Urinary bladder (tissue), 4 donors: ENCODE data around the gene PCNT. TPM values are rescaled to one million over a fixed set of nuclear protein-coding genes. Genes with fewer than 3 reads are reported as not detected.

Experiments
- DNase-seq: peaks from one replicate; pipeline ENCODE4 v3.0.0-alpha.2; 2015; ENCODE audit errors: extremely low spot score
- H3K27ac ChIP-seq: one replicate; pipeline ENCODE4 v1.5.1; 2013; ENCODE audit warnings: low read depth, mild to moderate bottlenecking, moderate library complexity
- H3K36me3 ChIP-seq: one replicate; pipeline ENCODE4 v1.6.1; 2013; ENCODE audit warnings: mild to moderate bottlenecking, moderate library complexity; ENCODE audit not compliant: insufficient read depth
- H3K4me1 ChIP-seq: one replicate; pipeline ENCODE4 v1.6.1; 2013; ENCODE audit warnings: mild to moderate bottlenecking, moderate library complexity; ENCODE audit not compliant: insufficient read depth
- H3K4me3 ChIP-seq: one replicate; pipeline ENCODE4 v1.5.1; 2013; ENCODE audit warnings: low read depth, low read length
- WGBS: extraction: QIAGEN DNeasy Blood & Tissue Kit; methylation state at CpG from one replicate; pipeline ENCODE4 v1.1.7; 2013; 5-methylcytosine and 5-hydroxymethylcytosine counted together
- polyA plus RNA-seq: library from polyadenylated mRNA; stranded (reverse); fragments of 200-250 nt; gene quantifications from one replicate; pipeline ENCODE4 v1.2.3, GENCODE V29; 2013
- total RNA-seq: library from RNA; depleted of rRNA; stranded (reverse); fragments of >200 nt; gene quantifications from one replicate; pipeline ENCODE4 v1.2.3, GENCODE V29; 2014
- donor health status: healthy with polysubstance abuse.
- donor health status: healthy.

The PCNT gene
- total and polyA plus RNA-seq, 2 donors, result 15.7 to 22.4 TPM

DNA sequence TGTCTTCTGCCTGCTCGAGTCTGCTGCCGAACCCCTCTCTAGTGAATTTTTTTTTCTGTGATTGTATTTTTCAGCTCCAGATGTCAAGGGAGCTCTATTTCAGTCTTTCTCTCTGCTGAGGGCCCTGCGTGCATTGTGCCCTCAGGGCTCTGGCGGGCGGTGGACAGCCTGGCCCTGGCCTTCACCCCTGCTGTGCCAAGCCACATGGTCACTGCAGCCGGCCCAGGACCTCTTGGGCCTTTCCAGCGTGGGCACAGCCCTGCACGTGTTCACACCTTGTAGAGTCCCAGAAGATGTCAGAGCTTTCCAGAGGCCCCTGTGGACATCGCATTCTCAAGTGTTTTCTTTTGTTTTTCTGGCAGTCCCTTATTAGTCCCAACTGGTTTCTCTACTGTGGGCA lies 55.7 kb downstream of the PCNT start:
- H3K4me3 ChIP-seq, result no peak overlapping the region
- no peak for DNase-seq
- H3K27ac ChIP-seq, result no peak overlapping the region
- H3K4me1 ChIP-seq, result no peaks in the 10 kb centered on the region
- 97% methylated on average over 9 of the region's 9 CpGs for WGBS
- H3K36me3 ChIP-seq, result no peaks in the 10 kb centered on the region

DNA sequence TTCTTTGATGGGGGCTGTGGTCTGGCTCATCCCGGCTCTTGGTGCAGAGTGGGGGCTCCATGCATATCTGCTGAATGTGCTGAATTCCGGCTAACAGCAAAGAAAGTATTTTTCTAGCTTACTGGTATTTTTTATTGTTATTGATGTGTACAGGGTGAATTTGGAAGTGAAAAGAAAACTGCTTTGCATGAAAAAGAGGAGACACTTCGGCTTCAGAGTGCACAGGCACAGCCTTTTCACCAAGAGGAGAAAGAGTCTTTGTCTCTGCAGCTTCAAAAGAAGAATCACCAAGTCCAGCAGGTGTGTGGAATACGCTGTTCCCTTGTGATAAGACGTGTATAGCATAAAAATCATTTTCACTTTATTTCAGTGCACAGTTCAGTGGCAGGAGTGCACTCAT lies 57.6 kb downstream of the PCNT start:
- Histone ChIP-seq H3K4me1 (no peaks in the 10 kb centered on the region), H3K27ac (no peak overlapping the region), H3K4me3 (no peak overlapping the region), H3K36me3 (peaks cover 2% of the 10 kb centered on the region)
- WGBS, result 96% methylated on average over 5 of the region's 5 CpGs
- DNase-seq, result no peak

DNA sequence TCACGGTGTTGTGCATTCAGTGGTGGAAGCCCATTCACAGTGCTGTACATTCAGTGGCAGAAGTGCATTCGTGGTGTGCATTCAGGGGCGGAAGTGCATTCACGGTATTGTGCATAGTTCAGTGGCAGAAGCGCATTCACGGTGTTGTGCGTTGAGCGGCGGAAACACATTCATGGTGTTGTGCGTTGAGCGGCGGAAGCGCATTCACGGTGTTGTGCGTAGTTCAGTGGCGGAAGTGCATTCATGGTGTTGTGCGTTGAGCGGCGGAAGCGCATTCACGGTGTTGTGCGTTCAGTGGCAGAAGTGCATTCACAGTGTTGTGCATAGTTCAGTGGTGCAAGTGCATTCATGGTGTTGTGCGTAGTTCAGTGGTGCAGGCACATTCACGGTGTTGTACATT lies 60.6 kb downstream of the PCNT start:
- H3K4me1 ChIP-seq, result no peaks in the 10 kb centered on the region
- H3K27ac ChIP-seq, result no peak overlapping the region
- H3K4me3 ChIP-seq, result no peak overlapping the region
- DNase-seq, result no peak
- peaks cover 2% of the 10 kb centered on the region for H3K36me3 ChIP-seq
- 98% methylated on average over 24 of the region's 24 CpGs for WGBS

DNA sequence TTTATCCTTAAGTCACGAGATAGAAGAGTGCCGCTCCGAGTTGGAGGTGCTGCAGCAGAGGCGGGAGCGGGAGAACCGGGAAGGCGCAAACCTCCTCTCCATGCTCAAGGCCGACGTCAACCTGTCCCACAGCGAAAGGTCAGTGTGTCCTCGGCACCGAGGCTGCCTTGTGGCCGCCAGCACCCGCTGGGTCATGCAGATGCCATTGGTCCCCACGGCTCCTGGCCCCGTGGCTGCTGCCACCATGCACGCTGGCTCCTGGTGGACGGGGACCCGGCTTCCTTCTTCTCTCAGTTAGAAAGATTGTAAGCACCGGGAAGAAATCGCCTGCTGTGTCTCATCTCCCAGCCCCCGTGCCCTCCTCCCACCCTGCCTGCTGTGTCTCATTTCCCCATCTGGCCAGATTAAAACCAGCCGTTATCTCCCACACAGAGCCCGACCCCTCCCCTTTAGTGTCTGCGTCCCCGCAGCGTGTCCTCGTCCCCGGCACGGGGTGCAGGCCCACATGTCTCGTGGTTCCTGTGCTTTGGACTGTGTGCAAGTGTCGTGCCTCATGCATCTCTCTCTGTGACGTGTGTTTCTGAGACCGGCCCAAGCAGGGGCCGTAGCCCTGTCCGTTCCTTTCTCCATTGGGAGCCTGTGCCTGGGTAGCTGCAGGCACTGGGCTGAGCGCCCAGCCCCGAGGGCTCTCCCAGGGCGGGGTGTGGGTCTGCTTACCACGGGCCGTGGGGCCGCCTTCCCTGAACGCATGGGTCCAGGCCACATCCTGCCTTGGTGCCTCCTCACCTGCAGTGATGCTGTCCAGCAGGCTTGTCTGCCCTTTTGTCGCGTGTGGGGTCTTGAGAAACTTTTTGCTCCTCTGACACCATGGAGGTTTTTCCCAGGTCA lies 62.1 kb downstream of the PCNT start:
- Histone ChIP-seq H3K27ac (no peak overlapping the region), H3K4me3 (no peak overlapping the region), H3K4me1 (no peaks in the 10 kb centered on the region), H3K36me3 (peaks cover 2% of the 10 kb centered on the region)
- no peak for DNase-seq
- WGBS, result 73% methylated on average over 45 of the region's 45 CpGs

DNA sequence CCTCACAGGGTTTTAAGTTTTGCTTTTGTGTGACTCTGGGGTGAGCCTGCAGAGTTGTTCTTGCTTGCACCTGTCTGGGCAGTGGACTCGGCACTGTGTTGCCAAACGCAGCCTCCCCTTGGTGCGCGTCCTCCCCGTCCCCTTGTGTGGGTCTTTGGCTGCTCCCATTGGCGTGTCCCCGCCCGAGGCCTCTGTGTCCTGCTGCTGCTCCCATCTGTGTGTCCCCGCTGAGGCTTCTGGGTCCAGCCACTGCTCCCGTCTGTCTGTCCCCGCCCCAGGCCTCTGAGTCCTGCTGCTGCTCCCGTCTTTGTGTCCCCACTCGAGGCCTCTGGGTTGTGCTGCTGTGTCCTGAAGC lies 62.8 kb downstream of the PCNT start:
- Histone ChIP-seq H3K4me3 (no peak overlapping the region), H3K4me1 (no peaks in the 10 kb centered on the region), H3K27ac (no peak overlapping the region), H3K36me3 (peaks cover 2% of the 10 kb centered on the region)
- DNase-seq, result no peak
- 95% methylated on average over 13 of the region's 13 CpGs for WGBS

DNA sequence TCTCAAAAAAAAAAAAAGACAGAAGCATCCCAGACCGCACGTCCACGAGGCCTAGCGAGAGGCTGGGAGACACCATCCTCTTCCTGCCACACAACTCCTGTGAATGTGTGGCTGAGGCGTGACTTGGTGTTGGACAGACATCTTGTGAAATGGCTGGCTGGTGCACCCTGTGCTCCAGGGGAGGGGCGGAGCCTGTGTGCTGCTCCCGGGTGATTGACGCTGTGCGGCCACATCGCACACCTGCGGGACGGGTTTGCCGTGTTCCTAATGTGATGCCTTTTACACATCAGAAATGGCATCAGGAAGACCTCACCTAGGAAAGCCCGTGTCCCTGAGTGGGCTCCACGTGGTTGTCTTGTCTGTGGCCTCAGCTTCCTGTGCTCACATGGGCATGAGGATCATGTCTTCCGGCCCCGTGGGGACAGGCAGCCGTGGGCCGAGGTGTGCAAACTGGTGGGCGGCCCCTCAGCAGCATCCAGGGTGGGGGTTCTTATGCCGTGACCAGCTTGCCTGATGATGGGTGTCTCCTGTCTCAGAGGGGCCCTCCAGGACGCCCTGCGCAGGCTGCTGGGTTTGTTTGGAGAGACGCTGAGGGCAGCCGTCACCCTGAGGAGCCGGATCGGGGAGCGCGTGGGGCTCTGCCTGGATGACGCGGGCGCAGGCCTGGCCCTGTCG lies 64.4 kb downstream of the PCNT start:
- H3K4me1 ChIP-seq, result no peaks in the 10 kb centered on the region
- H3K27ac ChIP-seq, result no peak overlapping the region
- no peak for DNase-seq
- peaks cover 2% of the 10 kb centered on the region for H3K36me3 ChIP-seq
- WGBS, result 94% methylated on average over 33 of the region's 33 CpGs
- no peak overlapping the region for H3K4me3 ChIP-seq

DNA sequence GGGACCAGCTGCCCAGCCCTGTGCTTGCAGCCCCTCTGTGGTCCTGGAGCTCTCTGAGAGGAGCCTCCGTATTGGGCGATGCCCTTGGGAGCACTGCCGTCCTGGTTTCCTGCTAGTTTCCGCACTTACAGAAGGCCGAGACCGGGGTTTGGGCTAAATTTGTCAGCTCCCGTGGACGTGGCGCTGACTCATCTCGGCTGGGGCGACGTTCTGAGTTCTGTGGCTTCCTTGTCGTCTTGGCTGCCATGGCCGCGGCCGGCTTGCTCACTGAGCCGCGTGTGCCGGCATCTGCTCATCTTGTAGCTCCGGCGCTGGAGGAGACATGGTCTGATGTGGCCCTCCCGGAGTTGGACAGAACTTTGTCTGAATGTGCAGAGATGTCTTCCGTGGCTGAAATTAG lies 64.9 kb downstream of the PCNT start:
- H3K36me3 ChIP-seq, result peaks cover 2% of the 10 kb centered on the region
- H3K4me3 ChIP-seq, result no peak overlapping the region
- DNase-seq, result no peak
- no peak overlapping the region for H3K27ac ChIP-seq
- no peaks in the 10 kb centered on the region for H3K4me1 ChIP-seq
- WGBS, result 94% methylated on average over 23 of the region's 23 CpGs

DNA sequence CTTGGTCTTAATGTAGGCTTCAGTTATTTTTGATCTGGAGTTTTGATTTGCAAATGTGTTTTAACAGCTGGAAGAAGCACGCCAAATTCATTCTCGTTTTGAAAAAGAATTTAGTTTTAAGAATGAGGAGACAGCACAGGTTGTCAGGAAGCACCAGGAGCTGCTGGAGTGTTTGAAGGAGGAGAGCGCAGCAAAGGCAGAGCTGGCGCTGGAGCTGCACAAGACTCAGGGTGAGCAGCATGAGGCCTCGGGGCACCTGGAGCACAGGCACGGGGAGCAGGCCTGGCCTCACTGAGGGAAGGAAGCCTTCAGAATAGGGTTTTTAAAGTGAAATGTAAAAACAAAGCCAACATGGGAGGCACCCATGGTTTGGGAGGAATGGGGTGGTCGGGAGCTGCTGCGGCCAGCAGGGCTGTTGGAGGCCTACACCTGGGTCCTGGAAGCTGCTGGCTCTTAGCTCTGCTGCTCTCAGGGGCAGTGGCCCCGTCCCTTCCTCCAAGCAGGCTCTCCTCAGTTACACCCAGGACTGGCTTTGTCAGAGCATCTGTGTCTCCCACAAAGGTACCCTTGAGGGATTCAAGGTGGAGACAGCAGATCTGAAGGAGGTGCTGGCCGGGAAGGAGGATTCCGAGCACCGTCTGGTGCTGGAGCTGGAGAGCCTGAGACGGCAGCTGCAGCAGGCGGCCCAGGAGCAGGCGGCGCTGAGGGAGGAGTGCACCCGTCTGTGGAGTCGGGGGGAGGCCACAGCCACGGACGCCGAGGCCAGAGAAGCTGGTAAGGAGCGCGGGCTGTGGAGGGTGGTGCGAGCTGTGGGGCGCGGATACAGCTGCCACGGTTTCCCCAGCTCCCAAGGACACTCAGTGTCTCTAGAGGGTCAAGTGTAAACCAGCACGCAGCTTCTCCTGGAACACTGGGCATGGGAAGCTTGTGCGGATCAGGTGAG lies 66.9 kb downstream of the PCNT start:
- no peaks in the 10 kb centered on the region for H3K4me1 ChIP-seq
- no peak overlapping the region for H3K27ac ChIP-seq
- no peak overlapping the region for H3K4me3 ChIP-seq
- no peak for DNase-seq
- peaks cover 2% of the 10 kb centered on the region for H3K36me3 ChIP-seq
- WGBS, result 95% methylated on average over 29 of the region's 29 CpGs

DNA sequence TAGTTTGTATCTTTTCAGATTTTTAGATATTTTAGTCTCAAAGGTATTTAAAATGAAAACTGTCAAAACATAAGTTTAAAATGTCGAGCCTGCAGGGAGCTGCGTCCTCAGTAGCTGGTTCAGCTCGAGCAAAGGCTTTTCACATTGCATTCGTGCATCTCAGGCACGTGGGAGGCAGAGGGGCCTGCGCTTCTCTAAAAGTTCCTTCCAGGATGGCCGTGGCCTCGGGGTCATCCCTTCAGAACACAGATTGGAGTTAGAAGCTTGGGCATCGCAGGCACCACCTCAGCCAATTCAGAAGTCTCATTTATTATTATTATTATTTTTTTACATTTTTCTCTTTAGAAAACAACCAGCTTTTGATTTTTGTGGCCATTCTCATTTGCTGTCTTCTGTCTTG lies 67.8 kb downstream of the PCNT start:
- H3K4me1 ChIP-seq, result no peaks in the 10 kb centered on the region
- WGBS, result 92% methylated on average over 9 of the region's 9 CpGs

DNA sequence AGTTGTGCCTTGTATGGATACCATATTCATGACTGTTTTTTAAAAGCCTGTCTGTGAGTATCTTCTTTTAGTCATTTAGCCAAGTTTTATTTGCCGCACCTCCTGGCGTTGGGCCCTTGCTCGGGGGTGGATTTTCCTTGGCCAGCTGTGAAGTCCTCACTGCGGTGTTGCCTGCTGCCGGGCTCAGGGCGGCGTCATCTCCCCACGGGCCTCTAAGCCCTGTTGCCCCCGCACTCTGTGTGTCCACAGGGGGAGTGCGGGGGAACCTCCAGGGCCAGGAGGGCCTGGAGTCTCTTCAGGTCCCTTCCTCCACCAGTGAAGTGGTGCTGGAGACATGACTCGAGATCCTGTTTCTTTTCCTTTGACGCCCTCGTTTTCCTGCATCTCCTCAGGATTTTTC lies 69.0 kb downstream of the PCNT start:
- Histone ChIP-seq H3K27ac (no peak overlapping the region), H3K4me3 (no peak overlapping the region), H3K36me3 (no peaks in the 10 kb centered on the region), H3K4me1 (no peaks in the 10 kb centered on the region)
- 47% methylated on average over 13 of the region's 13 CpGs for WGBS
- no peak for DNase-seq

More for the DNA sequence above, 67.8 kb downstream of the PCNT start:
- DNase-seq, result no peak
- H3K36me3 ChIP-seq, result no peaks in the 10 kb centered on the region
- no peak overlapping the region for H3K4me3 ChIP-seq
- H3K27ac ChIP-seq, result no peak overlapping the region

DNA sequence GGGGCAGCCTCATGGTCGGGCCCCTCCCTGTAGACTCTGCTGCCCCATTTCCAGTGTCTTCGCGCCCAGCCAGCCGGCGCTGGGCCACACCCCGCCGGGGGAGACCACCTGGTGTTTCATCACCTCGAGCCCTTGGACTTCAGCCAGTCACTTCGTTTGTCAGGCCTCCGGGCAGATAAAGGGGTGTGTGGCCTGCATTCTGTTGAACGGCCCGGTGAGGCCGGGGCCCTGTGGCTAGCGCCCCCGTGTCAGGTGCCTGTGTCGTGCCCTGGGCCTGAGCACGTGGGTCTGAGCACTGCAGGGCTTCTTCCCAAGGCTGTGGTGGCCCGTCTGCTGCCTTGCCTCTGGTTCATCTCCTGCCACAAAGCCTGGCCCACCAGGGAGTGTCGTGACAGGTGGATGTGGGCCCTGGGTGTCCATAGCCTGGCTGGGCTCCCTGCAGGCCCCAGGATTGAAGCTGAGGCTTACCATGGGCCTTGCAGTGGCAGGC lies 69.5 kb downstream of the PCNT start:
- Histone ChIP-seq H3K27ac (no peak overlapping the region), H3K36me3 (no peaks in the 10 kb centered on the region), H3K4me1 (no peaks in the 10 kb centered on the region), H3K4me3 (no peak overlapping the region)
- DNase-seq, result no peak
- WGBS, result 65% methylated on average over 19 of the region's 19 CpGs

DNA sequence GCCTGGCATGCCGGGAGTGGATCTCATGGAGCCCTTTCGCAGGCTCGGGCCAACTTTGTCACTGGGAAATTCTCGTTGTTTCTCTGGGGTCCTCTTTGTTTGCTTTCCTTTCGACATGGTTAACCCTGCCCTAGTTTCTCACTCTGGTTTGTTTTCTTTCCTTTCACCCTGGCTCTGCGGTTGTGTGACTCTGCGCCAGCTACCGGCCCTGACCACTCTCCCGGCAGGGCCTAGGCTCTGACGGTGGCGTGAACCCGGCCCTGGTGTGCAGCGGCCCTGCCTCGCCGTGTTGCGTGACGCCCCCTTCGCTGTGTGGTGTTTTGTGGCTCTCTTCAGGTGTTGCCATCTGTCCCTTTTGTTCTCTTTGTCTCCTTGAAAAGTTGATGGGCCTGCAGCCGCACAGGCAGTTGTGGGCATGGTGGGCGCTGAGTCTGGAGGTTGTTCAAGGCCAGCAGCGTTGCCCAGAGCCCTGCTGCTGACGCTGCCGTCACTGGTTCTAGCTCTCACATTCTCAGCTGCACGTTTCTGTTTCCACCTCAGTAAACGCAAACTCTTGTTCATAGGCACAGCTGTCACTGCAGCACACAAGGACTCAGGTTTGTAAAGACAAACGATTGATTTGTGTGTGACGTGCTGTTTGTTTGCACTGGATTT lies 70.1 kb downstream of the PCNT start:
- H3K27ac ChIP-seq, result no peak overlapping the region
- H3K4me1 ChIP-seq, result no peaks in the 10 kb centered on the region
- WGBS, result 86% methylated on average over 27 of the region's 27 CpGs
- DNase-seq, result no peak
- no peaks in the 10 kb centered on the region for H3K36me3 ChIP-seq
- no peak overlapping the region for H3K4me3 ChIP-seq

DNA sequence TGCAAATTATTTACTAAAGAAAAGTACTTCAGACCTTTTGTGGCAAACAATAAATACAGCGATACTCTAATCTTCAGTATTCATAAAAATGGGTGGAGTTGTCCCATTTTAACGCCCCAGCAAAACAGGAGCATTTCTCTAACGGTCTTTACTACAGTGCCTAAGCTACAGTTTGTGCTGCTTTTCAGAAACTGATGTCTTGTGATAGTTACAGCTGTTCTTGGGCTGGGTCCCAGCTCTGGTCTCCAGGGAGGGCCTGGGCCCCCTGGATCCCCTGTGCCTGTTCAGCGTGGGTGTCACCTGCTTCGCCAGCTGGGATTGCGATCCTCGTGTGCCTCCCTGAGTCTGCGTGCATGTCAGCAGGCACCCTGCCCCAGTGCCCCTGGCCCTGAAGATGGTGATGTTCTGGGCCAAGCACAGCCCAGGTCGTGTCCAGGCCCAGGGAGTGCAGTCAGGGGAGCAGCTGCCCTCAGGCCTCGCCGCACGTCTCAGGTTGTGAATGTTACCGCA lies 70.7 kb downstream of the PCNT start:
- Histone ChIP-seq H3K27ac (no peak overlapping the region), H3K4me1 (no peaks in the 10 kb centered on the region), H3K36me3 (no peaks in the 10 kb centered on the region), H3K4me3 (no peak overlapping the region)
- DNase-seq, result no peak
- 84% methylated on average over 13 of the region's 13 CpGs for WGBS
